ENCODE results near the gene RLN1. TPM values are rescaled to one million over a fixed set of nuclear protein-coding genes. Genes with fewer than 3 reads are reported as not detected.

RLN1 gene
- total and polyA plus RNA-seq, 2 of the 4 experiments (the other 2 are of a cell fraction) = not detected

DNA sequence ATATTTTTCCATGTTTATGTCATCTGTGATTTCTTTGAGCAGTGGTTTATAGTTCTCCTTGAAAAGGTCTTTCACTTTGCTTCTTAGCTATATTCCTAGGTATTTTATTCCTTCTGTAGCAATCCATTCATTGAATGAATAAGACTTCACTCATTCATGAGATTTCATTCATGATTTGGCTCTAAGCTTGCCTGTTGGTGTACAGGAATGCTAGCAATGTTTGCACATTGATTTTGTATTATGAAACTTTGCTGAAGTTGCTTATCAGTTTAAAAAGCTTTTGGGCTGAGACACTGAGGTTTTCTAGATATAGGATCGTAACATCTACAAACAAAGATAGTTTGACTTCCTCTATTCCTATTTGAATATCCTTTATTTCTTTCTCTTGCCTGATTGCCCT is 51.1 kb downstream of the RLN1 start:
- no peaks in the 10 kb centered on the region for H3K4me1 ChIP-seq (ENCODE audit: control insufficient read depth, insufficient read depth, low read length)
- ATAC-seq (ENCODE audit: low read depth) = no peak
- no TSS peak for BruUV-seq (replicated peaks)
- H3K79me1 ChIP-seq (ENCODE audit: low read depth in 1 of 2, low read length in 2 of 2) = no peaks in the 10 kb centered on the region
- H2AFZ ChIP-seq (replicated peaks; ENCODE audit: low read length, poor library complexity) = no peak overlapping the region
- no peak for TF ChIP-seq MXI1 (IDR thresholded peaks at IDR 0.05; ENCODE audit: borderline replicate concordance, low read depth, low read length)
- no peak overlapping the region for H2BK120ac ChIP-seq (ENCODE audit: low read depth, low read length)
- H3K9me1 ChIP-seq (ENCODE audit: insufficient read depth, low read length) = no peaks in the 10 kb centered on the region; the same call in 1 of the 2 replicates
- no CpG with 5 or more reads among the region's 1 CpG for WGBS, 2 experiments (ENCODE audit: extremely low coverage in 2 of 2, insufficient read length in 1 of 2)
- no peak overlapping the region for H2BK15ac ChIP-seq (ENCODE audit: low read depth, low read length)
- no peak overlapping the region for H3K14ac ChIP-seq (replicated peaks; ENCODE audit: low read depth, low read length)
- no peak overlapping the region for H4K8ac ChIP-seq (ENCODE audit: low read depth in 2 of 2, low read length in 2 of 2)
- H2BK5ac ChIP-seq (ENCODE audit: low read depth, low read length, poor library complexity, severe bottlenecking) = no peak overlapping the region
- H2AK9ac ChIP-seq (replicated peaks; ENCODE audit: low read depth, low read length, poor library complexity) = no peak overlapping the region
- no peak overlapping the region for H3K4ac ChIP-seq (ENCODE audit: low read depth, low read length)
- H3K36me3 ChIP-seq (ENCODE audit: control insufficient read depth, insufficient read depth, low read length) = no peaks in the 10 kb centered on the region
- H3K4me3 ChIP-seq (ENCODE audit: insufficient read depth, low read depth, low read length) = no peak overlapping the region
- H3K4me2 ChIP-seq (ENCODE audit: low read depth, low read length) = no peak overlapping the region
- in situ Hi-C loops (cut with MboI; ENCODE audit: low sequenced_read_pairs) (no loop called here), dilution Hi-C loops (cut with HindIII; ENCODE audit: low sequenced_read_pairs, unreplicated experiment) (no loop called here), intact Hi-C loops (cut with micrococcal nuclease) (no loop called here)
- H4K91ac ChIP-seq (ENCODE audit: insufficient read depth, low read depth, low read length) = no peak overlapping the region
- H2BK20ac ChIP-seq (ENCODE audit: low read depth, low read length) = no peak overlapping the region
- H3K23ac ChIP-seq (ENCODE audit: low read depth, low read length) = no peak overlapping the region
- no peak overlapping the region for H3K9ac ChIP-seq (ENCODE audit: low read depth, low read length)
- no peak overlapping the region for H2AK5ac ChIP-seq (ENCODE audit: low read depth, low read length)
- no peaks in the 10 kb centered on the region for H3K9me3 ChIP-seq (ENCODE audit: control insufficient read depth, insufficient read depth, low read length)
- no peak overlapping the region for H3K56ac ChIP-seq (ENCODE audit: extremely low read depth, insufficient read depth, low read length)
- H4K20me1 ChIP-seq (ENCODE audit: insufficient read depth, low read length) = no peaks in the 10 kb centered on the region
- H3K27ac ChIP-seq (ENCODE audit: insufficient read depth, low read length) = no peak overlapping the region
- DNase-seq = peak; percentile 12
- no peak overlapping the region for H3K18ac ChIP-seq (ENCODE audit: low read depth, low read length)
- CTCF ChIA-PET = no interaction called here
- H4K5ac ChIP-seq (ENCODE audit: low read depth, low read length) = no peak overlapping the region
- no peaks in the 10 kb centered on the region for H3K27me3 ChIP-seq (ENCODE audit: control insufficient read depth, insufficient read depth, low read length)
- POLR2A ChIA-PET (ENCODE audit: unreplicated experiment) = no interaction called here

All from IMR-90 (cell line).